ENCODE data around the gene PRKN. TPM values are rescaled to one million over a fixed set of nuclear protein-coding genes. Genes with fewer than 3 reads are reported as not detected.

The PRKN gene
- total and polyA plus RNA-seq, 2 experiments from 2014 or later = 1.2 to 2.3 TPM

DNA sequence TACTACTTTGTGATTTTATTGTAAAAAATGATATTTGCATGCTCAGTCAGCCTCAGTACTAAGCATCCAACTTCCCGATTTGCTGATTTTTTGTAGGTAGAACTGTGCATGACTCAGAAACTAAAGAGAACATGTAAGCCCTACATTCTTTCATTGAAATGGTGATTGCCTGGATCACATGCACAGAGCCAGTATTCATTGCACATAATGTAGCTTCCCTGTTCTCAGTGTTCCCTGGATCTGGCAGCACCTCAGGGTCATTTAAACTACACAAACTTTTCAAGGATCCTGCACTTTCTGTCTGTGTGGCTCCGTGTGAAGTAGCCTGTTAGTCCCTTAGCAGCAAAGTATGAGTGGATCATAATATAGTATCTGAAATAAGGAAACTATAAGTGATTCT lies 1030.8 kb downstream of the PRKN start:
- in situ Hi-C loops (cut with MboI) = loop anchor here (10.0 kb wide), 2 partner anchors 272 to 302 kb away; no protein-coding TSS in a partner anchor
- TF ChIP-seq EZH2phosphoT487 (IDR thresholded peaks at IDR 0.05; ENCODE audit: insufficient read depth, low read depth) (no peak), EZH2 (IDR thresholded peaks at IDR 0.05; ENCODE audit: insufficient read depth, poor library complexity, severe bottlenecking) (no peak)
- Histone ChIP-seq H3K9me2 (ENCODE audit: insufficient read depth) (no peaks in the 10 kb centered on the region), H3K4me1 (ENCODE audit: insufficient read depth) (no peaks in the 10 kb centered on the region), H3K27me3 (replicated peaks; ENCODE audit: insufficient read depth) (no peaks in the 10 kb centered on the region), H3K9ac (no peak overlapping the region), H3K27ac (no peak overlapping the region), H3F3A (ENCODE audit: insufficient read depth) (no peaks in the 10 kb centered on the region), H3K4me2 (ENCODE audit: unreplicated experiment) (no peak overlapping the region), H3K4me3 (no peak overlapping the region), H3K36me3 (ENCODE audit: low read depth) (no peaks in the 10 kb centered on the region), H3K79me2 (ENCODE audit: insufficient read depth) (no peaks in the 10 kb centered on the region), H2AFZ (no peak overlapping the region), H3K9me3 (ENCODE audit: low read depth) (no peaks in the 10 kb centered on the region), H4K20me1 (ENCODE audit: insufficient read depth) (no peaks in the 10 kb centered on the region)
- WGBS, 2 experiments (ENCODE audit: low coverage in 1 of 2, low lambda C conversion rate in 2 of 2, missing lambda C conversion rate in 2 of 2) = 55 to 61% methylated on average over 2 of the region's 2 CpGs
- DNase-seq = no peak

DNA sequence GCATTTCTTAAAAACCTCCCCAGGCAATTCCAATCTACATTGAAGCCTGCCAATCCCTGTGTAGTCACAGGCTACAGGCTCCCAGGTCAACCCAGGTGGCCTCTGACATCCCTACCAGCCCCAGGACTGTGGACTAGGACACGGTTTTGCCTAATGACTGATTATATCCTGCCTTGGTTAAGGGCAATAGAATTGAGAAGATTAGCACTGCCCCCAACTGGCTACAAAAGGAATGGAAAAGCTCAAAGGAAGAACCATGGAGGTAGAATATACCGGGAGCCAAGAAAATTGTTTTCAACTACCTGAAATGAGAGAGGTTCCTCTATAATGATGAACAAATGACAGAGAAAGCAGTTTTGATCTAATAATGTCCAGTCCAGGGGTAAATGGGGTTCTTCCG lies 1032.6 kb downstream of the PRKN start:
- H3K4me3 ChIP-seq = no peak overlapping the region
- no peaks in the 10 kb centered on the region for H3K36me3 ChIP-seq (ENCODE audit: low read depth)
- no peaks in the 10 kb centered on the region for H3F3A ChIP-seq (ENCODE audit: insufficient read depth)
- no peak overlapping the region for H3K9ac ChIP-seq
- no peaks in the 10 kb centered on the region for H3K27me3 ChIP-seq (replicated peaks; ENCODE audit: insufficient read depth)
- H3K9me3 ChIP-seq (ENCODE audit: low read depth) = no peaks in the 10 kb centered on the region
- no peaks in the 10 kb centered on the region for H3K9me2 ChIP-seq (ENCODE audit: insufficient read depth)
- H3K4me1 ChIP-seq (ENCODE audit: insufficient read depth) = no peaks in the 10 kb centered on the region
- 66 to 75% methylated on average over 3 of the region's 3 CpGs for WGBS, 2 experiments (ENCODE audit: low coverage in 1 of 2, low lambda C conversion rate in 2 of 2, missing lambda C conversion rate in 2 of 2)
- H3K79me2 ChIP-seq (ENCODE audit: insufficient read depth) = no peaks in the 10 kb centered on the region
- in situ Hi-C loops (cut with MboI) = loop anchor here (10.0 kb wide), 2 partner anchors 270 to 300 kb away; no protein-coding TSS in a partner anchor
- H3K4me2 ChIP-seq (ENCODE audit: unreplicated experiment) = no peak overlapping the region
- DNase-seq = peak; percentile 62
- H4K20me1 ChIP-seq (ENCODE audit: insufficient read depth) = no peaks in the 10 kb centered on the region
- no peak for TF ChIP-seq EZH2phosphoT487 (IDR thresholded peaks at IDR 0.05; ENCODE audit: insufficient read depth, low read depth)
- no peak for TF ChIP-seq EZH2 (IDR thresholded peaks at IDR 0.05; ENCODE audit: insufficient read depth, poor library complexity, severe bottlenecking)
- no peak overlapping the region for H2AFZ ChIP-seq
- H3K27ac ChIP-seq = no peak overlapping the region

DNA sequence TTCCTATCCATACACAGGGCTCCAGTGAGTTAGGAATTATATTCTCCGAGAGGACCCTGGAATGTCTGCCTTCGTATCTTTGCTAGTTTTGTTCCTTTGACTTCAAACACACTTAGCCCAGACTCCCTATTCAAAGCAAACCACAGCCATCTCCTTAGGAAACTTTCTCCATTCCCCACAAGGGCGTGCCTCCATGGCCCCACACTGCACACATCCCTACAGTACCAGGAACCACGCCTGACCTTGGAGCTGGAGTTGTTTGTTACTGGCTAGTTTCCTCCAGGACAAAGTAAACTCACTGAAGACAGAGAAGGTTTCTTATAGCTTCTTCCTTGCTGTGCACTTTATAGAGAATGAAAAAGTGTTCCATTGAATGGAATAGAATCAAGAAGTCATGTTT lies 1040.9 kb downstream of the PRKN start:
- H3F3A ChIP-seq (ENCODE audit: insufficient read depth) = no peaks in the 10 kb centered on the region
- no peak overlapping the region for H3K9ac ChIP-seq
- H3K9me3 ChIP-seq (ENCODE audit: low read depth) = no peaks in the 10 kb centered on the region
- no peak overlapping the region for H3K27ac ChIP-seq
- H3K9me2 ChIP-seq (ENCODE audit: insufficient read depth) = no peaks in the 10 kb centered on the region
- H3K36me3 ChIP-seq (ENCODE audit: low read depth) = no peaks in the 10 kb centered on the region
- H3K27me3 ChIP-seq (replicated peaks; ENCODE audit: insufficient read depth) = no peaks in the 10 kb centered on the region
- no peaks in the 10 kb centered on the region for H3K79me2 ChIP-seq (ENCODE audit: insufficient read depth)
- H3K4me2 ChIP-seq (ENCODE audit: unreplicated experiment) = no peak overlapping the region
- no peak for DNase-seq
- TF ChIP-seq EZH2phosphoT487 (IDR thresholded peaks at IDR 0.05; ENCODE audit: insufficient read depth, low read depth) = no peak
- no peak for TF ChIP-seq EZH2 (IDR thresholded peaks at IDR 0.05; ENCODE audit: insufficient read depth, poor library complexity, severe bottlenecking)
- no peaks in the 10 kb centered on the region for H4K20me1 ChIP-seq (ENCODE audit: insufficient read depth)
- in situ Hi-C loops (cut with MboI) = no loop called here
- no peaks in the 10 kb centered on the region for H3K4me1 ChIP-seq (ENCODE audit: insufficient read depth)
- no peak overlapping the region for H2AFZ ChIP-seq
- WGBS, 2 experiments (ENCODE audit: low coverage in 1 of 2, low lambda C conversion rate in 2 of 2, missing lambda C conversion rate in 2 of 2) = 64 to 70% methylated on average over 4 of the region's 4 CpGs
- H3K4me3 ChIP-seq = no peak overlapping the region

DNA sequence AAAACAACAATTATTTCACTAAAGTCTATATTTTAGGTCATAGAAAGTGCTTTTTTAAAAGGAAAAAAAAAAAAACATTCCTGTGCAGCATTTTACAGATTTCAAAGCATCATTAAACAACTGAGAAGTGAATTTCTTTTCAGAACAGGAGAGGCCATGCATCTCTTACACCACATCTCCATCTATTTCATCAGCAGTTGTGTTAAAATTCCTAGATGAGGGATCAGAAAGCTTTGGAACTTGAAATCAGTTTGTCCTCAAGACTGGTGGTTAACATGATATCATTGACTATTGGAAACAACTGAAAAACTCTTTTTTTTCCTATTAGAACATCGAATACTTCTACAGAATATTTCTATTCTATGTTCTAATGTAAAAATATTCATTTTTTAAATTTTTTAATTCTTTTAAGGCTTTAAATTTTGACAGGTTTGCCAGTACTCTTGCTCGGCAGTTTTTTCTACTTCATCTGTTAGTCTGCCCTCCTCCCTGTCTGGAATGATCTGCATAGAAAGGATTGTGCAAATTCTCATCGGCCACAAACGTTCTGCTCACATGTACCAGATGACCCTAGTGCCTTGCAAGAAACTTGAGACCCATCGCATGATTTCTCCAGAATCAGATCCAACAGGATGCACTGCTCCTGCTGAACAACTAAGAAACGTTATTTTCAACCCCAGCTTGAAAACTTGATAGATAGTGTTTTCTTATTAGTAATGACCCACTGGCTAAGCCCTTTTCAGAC lies 1042.7 kb downstream of the PRKN start:
- Histone ChIP-seq H3F3A (ENCODE audit: insufficient read depth) (no peaks in the 10 kb centered on the region), H3K79me2 (ENCODE audit: insufficient read depth) (no peaks in the 10 kb centered on the region), H3K36me3 (ENCODE audit: low read depth) (no peaks in the 10 kb centered on the region), H4K20me1 (ENCODE audit: insufficient read depth) (no peaks in the 10 kb centered on the region), H3K4me3 (no peak overlapping the region), H3K9me2 (ENCODE audit: insufficient read depth) (no peaks in the 10 kb centered on the region), H3K27me3 (replicated peaks; ENCODE audit: insufficient read depth) (no peaks in the 10 kb centered on the region), H3K27ac (no peak overlapping the region), H3K9me3 (ENCODE audit: low read depth) (no peaks in the 10 kb centered on the region), H3K4me2 (ENCODE audit: unreplicated experiment) (no peak overlapping the region), H3K4me1 (ENCODE audit: insufficient read depth) (no peaks in the 10 kb centered on the region), H2AFZ (no peak overlapping the region), H3K9ac (no peak overlapping the region)
- in situ Hi-C loops (cut with MboI) = no loop called here
- DNase-seq = peak; percentile 7
- WGBS, 2 experiments (ENCODE audit: low coverage in 1 of 2, low lambda C conversion rate in 2 of 2, missing lambda C conversion rate in 2 of 2) = 28 to 29% methylated on average over 6 of the region's 6 CpGs
- TF ChIP-seq EZH2phosphoT487 (IDR thresholded peaks at IDR 0.05; ENCODE audit: insufficient read depth, low read depth) (no peak), EZH2 (IDR thresholded peaks at IDR 0.05; ENCODE audit: insufficient read depth, poor library complexity, severe bottlenecking) (no peak)
